GM18520 (cell line): ENCODE data around the gene CDC25A.

ENCODE experiments used
- ATAC-seq: cut with Tn5 transposase; IDR thresholded peaks from one replicate; pipeline ENCODE4 v1.9.1; 2021; ENCODE audit not compliant: unreplicated experiment

Gene CDC25A

GRCh38 chr3:48142316-48142870 is 45.8 kb downstream of the CDC25A start:
- ATAC-seq = no peak

GRCh38 chr3:48141604-48142137 is 46.5 kb downstream of the CDC25A start:
- no peak for ATAC-seq

GRCh38 chr3:48140936-48141603 is 47.1 kb downstream of the CDC25A start:
- no peak for ATAC-seq

GRCh38 chr3:48140336-48140757 is 47.9 kb downstream of the CDC25A start:
- no peak for ATAC-seq

- ATAC-seq = no peak
These were observed 50.7 kb downstream of the CDC25A start for GRCh38 chr3:48137425-48137999.

GRCh38 chr3:48135552-48136495 is 52.4 kb downstream of the CDC25A start:
- no peak for ATAC-seq

GRCh38 chr3:48130321-48130904 is 57.8 kb downstream of the CDC25A start:
- ATAC-seq = no peak

GRCh38 chr3:48129921-48130320 is 58.3 kb downstream of the CDC25A start:
- no peak for ATAC-seq

GRCh38 chr3:48128774-48129173 is 59.4 kb downstream of the CDC25A start:
- no peak for ATAC-seq

GRCh38 chr3:48125886-48126622 is 62.2 kb downstream of the CDC25A start:
- no peak for ATAC-seq

GRCh38 chr3:48125013-48125705 is 63.1 kb downstream of the CDC25A start:
- ATAC-seq = no peak

- no peak for ATAC-seq
These were observed 64.9 kb downstream of the CDC25A start for GRCh38 chr3:48123346-48123745.

GRCh38 chr3:48122504-48122903 is 65.7 kb downstream of the CDC25A start:
- ATAC-seq = no peak

GRCh38 chr3:48120223-48120622 is 68.0 kb downstream of the CDC25A start:
- ATAC-seq = no peak

GRCh38 chr3:48119505-48120193 is 68.6 kb downstream of the CDC25A start:
- ATAC-seq = no peak

GRCh38 chr3:48118928-48119327 is 69.3 kb downstream of the CDC25A start:
- ATAC-seq = no peak

- ATAC-seq = no peak
These were observed 69.9 kb downstream of the CDC25A start for GRCh38 chr3:48118322-48118721.

GRCh38 chr3:48112813-48113212 is 75.4 kb downstream of the CDC25A start:
- no peak for ATAC-seq
